PC-3 (cell line): Measurements from ENCODE around the gene SEC22A. TPM values are rescaled to one million over a fixed set of nuclear protein-coding genes. Genes with fewer than 3 reads are reported as not detected.

Experiments used
- ATAC-seq: fragments of 200-7000 bp; cut with Tn5 transposase; 2 replicates; pipeline ENCODE4 v1.9.1; 2020; ENCODE audit warnings: mild to moderate bottlenecking, moderate library complexity
- BruUV-seq: library from RNA; stranded (reverse); fragments of 400-500 nt; replicated peaks from 2 replicates; lab custom pipeline; 2021; lab: Mats Ljungman, UMichigan
- CTCF ChIA-PET: fragments of 300-600 bp; sonication (Branson Sonifier 250); formaldehyde crosslinking; loops from one replicate; lab custom pipeline; 2022; ENCODE audit warnings: antibody characterized with exemption; lab: Charles Lee
- POLR2A ChIA-PET: fragments of 300-600 bp; sonication (Branson Sonifier 250); formaldehyde crosslinking; loops from one replicate; lab custom pipeline; 2022; ENCODE audit warnings: antibody characterized with exemption; ENCODE audit not compliant: unreplicated experiment; lab: Charles Lee
- DNase-seq: peaks from one replicate; pipeline ENCODE4 v3.0.0-alpha.2; 2015
- H2AFZ ChIP-seq: fragments of 300-600 bp; sonication (generic); 2 replicates; pipeline ENCODE4 v1.6.0; 2016; ENCODE audit warnings: antibody characterized with exemption, low read length
- H3F3A ChIP-seq: fragments of 300-600 bp; sonication (generic); one replicate; pipeline ENCODE4 v1.6.0; 2017; ENCODE audit warnings: antibody characterized with exemption, low read length, control low read depth, mild to moderate bottlenecking; ENCODE audit not compliant: unreplicated experiment
- H3K27ac ChIP-seq: fragments of 300-600 bp; sonication (generic); 2 replicates; pipeline ENCODE4 v1.5.1; 2016; ENCODE audit warnings: mild to moderate bottlenecking, low read length
- H3K27me3 ChIP-seq: fragments of 300-600 bp; sonication (generic); 2 replicates; pipeline ENCODE4 v1.6.1; 2016; ENCODE audit warnings: low read length, mixed read lengths
- H3K36me3 ChIP-seq: fragments of 300-600 bp; sonication (generic); 2 replicates; pipeline ENCODE4 v1.6.1; 2016; ENCODE audit warnings: low read depth, mixed run types, low read length, mixed read lengths
- H3K4me1 ChIP-seq: fragments of 300-600 bp; sonication (generic); 2 replicates; pipeline ENCODE4 v1.5.1; 2016; ENCODE audit warnings: low read length; ENCODE audit not compliant: insufficient read depth
- H3K4me2 ChIP-seq: fragments of 300-600 bp; sonication (generic); 2 replicates; pipeline ENCODE4 v1.6.0; 2016; ENCODE audit warnings: low read length
- H3K4me3 ChIP-seq: fragments of 300-600 bp; sonication (generic); 2 replicates; pipeline ENCODE4 v1.5.1; 2016; ENCODE audit warnings: mild to moderate bottlenecking, low read length, mixed read lengths
- H3K79me2 ChIP-seq: fragments of 300-600 bp; sonication (generic); 2 replicates; pipeline ENCODE4 v1.6.1; 2017; ENCODE audit warnings: low read length, mixed read lengths
- H3K9ac ChIP-seq: fragments of 300-600 bp; sonication (generic); 2 replicates; pipeline ENCODE4 v1.6.0; 2016; ENCODE audit warnings: mild to moderate bottlenecking, low read length
- H3K9me2 ChIP-seq: fragments of 300-600 bp; sonication (generic); replicated peaks from 2 replicates; pipeline ENCODE4 v1.6.1; 2016; ENCODE audit warnings: mixed run types, low read length, mixed read lengths
- H3K9me3 ChIP-seq: fragments of 300-600 bp; sonication (generic); 2 replicates; pipeline ENCODE4 v1.6.1; 2016; ENCODE audit warnings: low read length, mixed read lengths
- H4K20me1 ChIP-seq: fragments of 300-600 bp; sonication (generic); 2 replicates; pipeline ENCODE4 v1.6.1; 2016; ENCODE audit warnings: low read length, mixed read lengths
- EZH2 ChIP-seq: fragments of 300-600 bp; sonication (generic); IDR thresholded peaks from one replicate; pipeline ENCODE4 v1.6.1; 2017; ENCODE audit warnings: antibody characterized with exemption, mild to moderate bottlenecking, low read length; ENCODE audit not compliant: unreplicated experiment
- EZH2phosphoT487 ChIP-seq: fragments of 300-600 bp; sonication (generic); IDR thresholded peaks from 2 replicates; pipeline ENCODE4 v1.6.1; 2018; ENCODE audit warnings: mild to moderate bottlenecking, antibody characterized with exemption, low read length, borderline replicate concordance
- intact Hi-C: fragments of 100-400 bp; cut with micrococcal nuclease; formaldehyde crosslinking; loops from 2 replicates; pipeline ENCODE4 v1.9.0; 2023
- total RNA-seq: library from RNA; depleted of rRNA; stranded (reverse); fragments of >200 nt; gene quantifications from 2 replicates; pipeline ENCODE4 v1.2.3, GENCODE V29; 2014
- TF ChIP-seq, protein P1 (sequence below): fragments of 300-600 bp; sonication (generic); conservative IDR thresholded peaks from 2 replicates; pipeline ENCODE4 v1.5.1; 2017; ENCODE audit warnings: antibody characterized with exemption, low read depth, mild to moderate bottlenecking, low read length

SEC22A gene
- total RNA-seq, 1 experiment from 2014 or later, result 37.9 TPM

DNA sequence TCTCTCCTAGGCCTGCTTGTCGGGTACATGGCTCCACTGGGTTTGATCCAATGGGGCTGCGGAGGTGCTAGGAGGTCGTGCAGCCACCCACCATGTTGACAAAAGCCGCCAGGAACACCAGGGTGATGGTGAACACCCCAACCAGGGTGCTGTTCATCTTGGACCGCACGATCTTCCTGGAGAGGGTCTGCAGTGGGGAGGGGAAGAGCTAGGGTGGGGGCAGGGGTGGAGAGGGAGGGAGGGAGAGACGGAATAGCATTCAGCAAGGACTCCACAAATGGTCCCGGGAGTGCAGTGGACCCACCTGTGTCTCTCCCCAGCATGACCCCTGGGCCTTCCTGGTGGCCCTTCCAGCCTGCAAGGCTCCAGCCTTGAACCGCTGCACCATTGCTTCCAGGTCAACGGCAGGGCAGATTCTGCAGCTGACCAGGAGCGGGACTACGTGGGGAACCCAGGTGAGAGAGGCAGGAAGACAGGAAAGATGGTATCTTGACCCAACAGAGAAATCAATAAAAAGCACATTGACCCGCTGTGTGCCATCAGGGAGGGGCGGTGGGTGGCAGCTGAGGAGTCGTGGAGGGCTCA lies 102.3 kb downstream of the SEC22A start:
- Histone ChIP-seq H3K4me1 (0 out of 2 replicates have a peak, but pooled peaks cover under 1% of the 10 kb centered on the region), H2AFZ (no peak overlapping the region), H3K9me3 (no peaks in the 10 kb centered on the region), H3K27ac (no peak overlapping the region), H3K9ac (no peak overlapping the region), H3K4me2 (no peak overlapping the region), H4K20me1 (no peaks in the 10 kb centered on the region), H3K9me2 (no peaks in the 10 kb centered on the region), H3F3A (no peaks in the 10 kb centered on the region), H3K4me3 (no peak overlapping the region), H3K79me2 (no peaks in the 10 kb centered on the region), H3K36me3 (no peaks in the 10 kb centered on the region), H3K27me3 (no peaks in the 10 kb centered on the region)
- CTCF ChIA-PET, result no interaction called here
- no TSS peak for BruUV-seq
- TF ChIP-seq, protein P1, sequence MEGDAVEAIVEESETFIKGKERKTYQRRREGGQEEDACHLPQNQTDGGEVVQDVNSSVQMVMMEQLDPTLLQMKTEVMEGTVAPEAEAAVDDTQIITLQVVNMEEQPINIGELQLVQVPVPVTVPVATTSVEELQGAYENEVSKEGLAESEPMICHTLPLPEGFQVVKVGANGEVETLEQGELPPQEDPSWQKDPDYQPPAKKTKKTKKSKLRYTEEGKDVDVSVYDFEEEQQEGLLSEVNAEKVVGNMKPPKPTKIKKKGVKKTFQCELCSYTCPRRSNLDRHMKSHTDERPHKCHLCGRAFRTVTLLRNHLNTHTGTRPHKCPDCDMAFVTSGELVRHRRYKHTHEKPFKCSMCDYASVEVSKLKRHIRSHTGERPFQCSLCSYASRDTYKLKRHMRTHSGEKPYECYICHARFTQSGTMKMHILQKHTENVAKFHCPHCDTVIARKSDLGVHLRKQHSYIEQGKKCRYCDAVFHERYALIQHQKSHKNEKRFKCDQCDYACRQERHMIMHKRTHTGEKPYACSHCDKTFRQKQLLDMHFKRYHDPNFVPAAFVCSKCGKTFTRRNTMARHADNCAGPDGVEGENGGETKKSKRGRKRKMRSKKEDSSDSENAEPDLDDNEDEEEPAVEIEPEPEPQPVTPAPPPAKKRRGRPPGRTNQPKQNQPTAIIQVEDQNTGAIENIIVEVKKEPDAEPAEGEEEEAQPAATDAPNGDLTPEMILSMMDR, result no peak
- TF ChIP-seq EZH2phosphoT487 (no peak), EZH2 (no peak)
- intact Hi-C loops, result no loop called here
- ATAC-seq (no peak), DNase-seq (no peak)
- POLR2A ChIA-PET, result interaction anchor here (0.6 kb wide), 1 partner anchor 163 kb away, joined by 3 read pairs; no protein-coding TSS in a partner anchor

DNA sequence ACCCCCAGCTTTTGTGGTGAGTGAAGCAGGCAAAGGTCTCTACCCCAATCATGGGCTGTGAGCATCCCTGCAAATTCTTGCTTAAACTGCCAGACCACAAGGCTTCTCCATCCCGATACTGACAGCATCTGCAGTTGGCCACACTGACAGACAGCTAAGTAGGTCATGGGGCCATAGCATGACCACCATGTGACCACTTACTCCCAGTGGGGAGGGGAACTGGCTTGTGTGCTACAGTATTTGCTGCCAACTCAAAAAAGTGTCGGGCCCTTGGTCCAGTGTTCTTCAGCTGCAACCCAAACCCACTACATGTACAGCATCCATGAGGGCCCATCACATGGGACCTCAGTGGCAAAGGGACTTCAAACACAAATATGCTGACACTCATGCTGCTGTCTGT lies 103.4 kb downstream of the SEC22A start:
- DNase-seq, result no peak
- no peaks in the 10 kb centered on the region for H3K9me2 ChIP-seq
- no peaks in the 10 kb centered on the region for H4K20me1 ChIP-seq
- H3K4me3 ChIP-seq, result no peak overlapping the region
- POLR2A ChIA-PET, result no interaction called here
- no peaks in the 10 kb centered on the region for H3K27me3 ChIP-seq
- H3K36me3 ChIP-seq, result no peaks in the 10 kb centered on the region
- no peaks in the 10 kb centered on the region for H3K79me2 ChIP-seq
- intact Hi-C loops, result no loop called here
- H3K9me3 ChIP-seq, result no peaks in the 10 kb centered on the region
- H3K4me1 ChIP-seq, result no peaks in the 10 kb centered on the region
- TF ChIP-seq EZH2phosphoT487 (no peak), EZH2 (no peak)
- TF ChIP-seq, protein P1, result no peak
- H3F3A ChIP-seq, result no peaks in the 10 kb centered on the region
- H3K9ac ChIP-seq, result no peak overlapping the region
- no TSS peak for BruUV-seq
- CTCF ChIA-PET, result no interaction called here
- H3K4me2 ChIP-seq, result no peak overlapping the region
- no peak for ATAC-seq
- no peak overlapping the region for H2AFZ ChIP-seq
- no peak overlapping the region for H3K27ac ChIP-seq

DNA sequence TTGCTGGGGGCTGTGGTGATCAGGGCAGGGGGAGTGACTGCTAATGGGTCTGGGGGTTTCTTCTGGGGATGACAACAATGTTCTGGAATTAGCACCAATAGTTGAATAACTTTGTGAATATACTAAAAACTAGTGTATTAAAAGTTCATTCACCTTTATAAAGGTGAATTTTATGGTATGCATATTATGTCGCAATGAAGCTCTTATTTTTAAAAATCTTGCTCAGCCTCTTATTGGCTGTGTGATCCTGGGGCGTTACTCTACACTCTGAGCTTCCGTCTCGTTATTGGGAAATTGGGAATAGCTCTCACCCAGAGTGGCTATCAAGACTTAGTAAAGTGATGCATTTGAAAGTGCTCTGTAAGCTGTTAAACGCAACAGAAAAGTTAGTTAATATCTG lies 105.3 kb downstream of the SEC22A start:
- H3K4me1 ChIP-seq, result peaks cover 10% of the 10 kb centered on the region
- DNase-seq (no peak), ATAC-seq (no peak)
- H3K4me3 ChIP-seq, result no peak overlapping the region
- no peaks in the 10 kb centered on the region for H3F3A ChIP-seq
- no peak overlapping the region for H2AFZ ChIP-seq
- no peaks in the 10 kb centered on the region for H3K36me3 ChIP-seq
- no peaks in the 10 kb centered on the region for H3K9me2 ChIP-seq
- POLR2A ChIA-PET, result no interaction called here
- CTCF ChIA-PET, result interaction anchor here (0.6 kb wide), 1 partner anchor 48 kb away, joined by 3 read pairs; no protein-coding TSS in a partner anchor
- H3K9ac ChIP-seq, result no peak overlapping the region
- TF ChIP-seq EZH2phosphoT487 (no peak), EZH2 (no peak)
- TF ChIP-seq, protein P1, result no peak
- H3K27me3 ChIP-seq, result no peaks in the 10 kb centered on the region
- H3K27ac ChIP-seq, result no peak overlapping the region
- no TSS peak for BruUV-seq
- no peaks in the 10 kb centered on the region for H4K20me1 ChIP-seq
- intact Hi-C loops, result no loop called here
- no peak overlapping the region for H3K4me2 ChIP-seq
- no peaks in the 10 kb centered on the region for H3K9me3 ChIP-seq
- no peaks in the 10 kb centered on the region for H3K79me2 ChIP-seq
